GM13976 (cell line): Measurements from ENCODE around the gene BMPR2.
"Not testable (repeated sequence)": the region's sequence is repeated elsewhere in the genome, so short reads cannot be mapped to it uniquely, and the experiment has no call there.

ENCODE experiments used
- DNase-seq: peaks from one replicate; pipeline ENCODE4 v3.0.0; 2012; ENCODE audit warnings: low spot score
- in situ Hi-C: fragments of 300-500 bp; cut with MboI; formaldehyde crosslinking; loops from one replicate; pipeline ENCODE4 v1.12.0; 2022; ENCODE audit warnings: low sequenced_read_pairs, mixed read lengths, inconsistent platforms; ENCODE audit not compliant: unreplicated experiment
- TF ChIP-seq, protein P1 (sequence below): IDR thresholded peaks from 2 replicates; pipeline ENCODE4 v1.5.1; 2012; ENCODE audit warnings: borderline replicate concordance, mild to moderate bottlenecking; ENCODE audit not compliant: insufficient read depth; ENCODE audit errors: extremely low read depth, missing control alignments, control extremely low read depth

The BMPR2 gene

GRCh38 chr2:202425036-202425435 lies 48.9 kb downstream of the BMPR2 start:
- TF ChIP-seq, protein P1, sequence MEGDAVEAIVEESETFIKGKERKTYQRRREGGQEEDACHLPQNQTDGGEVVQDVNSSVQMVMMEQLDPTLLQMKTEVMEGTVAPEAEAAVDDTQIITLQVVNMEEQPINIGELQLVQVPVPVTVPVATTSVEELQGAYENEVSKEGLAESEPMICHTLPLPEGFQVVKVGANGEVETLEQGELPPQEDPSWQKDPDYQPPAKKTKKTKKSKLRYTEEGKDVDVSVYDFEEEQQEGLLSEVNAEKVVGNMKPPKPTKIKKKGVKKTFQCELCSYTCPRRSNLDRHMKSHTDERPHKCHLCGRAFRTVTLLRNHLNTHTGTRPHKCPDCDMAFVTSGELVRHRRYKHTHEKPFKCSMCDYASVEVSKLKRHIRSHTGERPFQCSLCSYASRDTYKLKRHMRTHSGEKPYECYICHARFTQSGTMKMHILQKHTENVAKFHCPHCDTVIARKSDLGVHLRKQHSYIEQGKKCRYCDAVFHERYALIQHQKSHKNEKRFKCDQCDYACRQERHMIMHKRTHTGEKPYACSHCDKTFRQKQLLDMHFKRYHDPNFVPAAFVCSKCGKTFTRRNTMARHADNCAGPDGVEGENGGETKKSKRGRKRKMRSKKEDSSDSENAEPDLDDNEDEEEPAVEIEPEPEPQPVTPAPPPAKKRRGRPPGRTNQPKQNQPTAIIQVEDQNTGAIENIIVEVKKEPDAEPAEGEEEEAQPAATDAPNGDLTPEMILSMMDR: no peak
- in situ Hi-C loops: no loop called here
- DNase-seq: no peak

- no peak for DNase-seq
- in situ Hi-C loops: no loop called here
- TF ChIP-seq, protein P1: no peak
These were observed 50.6 kb downstream of the BMPR2 start for GRCh38 chr2:202426751-202427150.

DNA sequence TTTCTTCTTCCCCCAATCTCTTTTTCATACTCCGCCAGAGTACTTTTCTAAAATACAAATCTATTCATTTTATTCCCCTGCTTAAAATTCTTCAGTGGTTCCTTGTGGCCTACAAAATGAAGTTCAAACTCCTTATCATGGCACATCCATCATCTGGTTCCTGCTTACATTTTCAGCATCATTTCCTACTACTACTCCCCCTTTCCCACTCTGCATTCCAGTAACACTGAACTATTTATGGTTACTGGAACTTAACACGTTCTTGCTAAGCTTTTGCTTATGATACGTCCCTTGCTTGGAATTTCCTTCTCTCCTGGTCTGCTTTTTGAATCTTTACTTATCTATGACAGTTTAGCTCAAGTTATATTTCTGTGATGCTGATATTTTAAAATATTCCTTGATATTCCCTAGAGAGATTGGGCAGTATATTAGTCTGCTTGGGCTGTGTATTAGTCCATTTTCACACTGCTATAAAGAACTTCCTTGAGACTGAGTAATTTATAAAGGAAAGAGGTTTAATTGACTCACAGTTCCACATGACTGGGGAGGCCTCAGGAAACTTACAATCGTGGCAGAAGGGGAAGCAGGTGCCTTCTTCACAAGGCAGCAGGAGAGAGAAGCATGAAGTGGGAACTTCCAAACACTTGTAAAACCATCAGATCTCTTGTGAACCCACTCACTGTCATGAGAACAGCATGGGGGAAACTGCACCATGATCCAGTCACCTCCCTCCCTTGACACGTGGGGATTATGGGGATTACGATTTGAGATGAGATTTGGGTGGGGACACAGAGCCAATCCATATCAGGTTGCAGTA lies 53.2 kb downstream of the BMPR2 start:
- no peak for DNase-seq
- in situ Hi-C loops: no loop called here
- TF ChIP-seq, protein P1: no peak

GRCh38 chr2:202432776-202433175 lies 56.6 kb downstream of the BMPR2 start:
- DNase-seq: no peak
- in situ Hi-C loops: no loop called here
- TF ChIP-seq, protein P1: no peak

DNA sequence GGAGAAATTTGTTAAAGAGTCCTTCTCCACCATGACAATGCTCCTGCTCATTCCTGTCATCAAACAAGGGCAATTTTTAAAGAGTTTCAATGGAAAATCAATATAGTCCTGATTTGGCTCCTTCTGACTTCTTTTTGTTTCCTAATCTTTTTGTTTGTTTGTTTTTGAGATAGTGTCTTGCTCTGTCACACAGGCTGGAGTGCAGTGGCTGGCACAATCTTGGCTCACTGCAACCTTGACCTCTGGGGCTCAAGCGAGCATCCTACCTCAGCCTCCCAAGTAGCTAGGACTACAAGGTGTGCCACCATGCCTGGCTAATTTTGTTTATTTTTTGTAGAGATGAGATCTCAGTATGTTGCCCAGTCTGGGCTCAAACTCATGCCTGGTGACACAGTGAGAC lies 58.3 kb downstream of the BMPR2 start:
- in situ Hi-C loops: no loop called here
- no peak for DNase-seq
- TF ChIP-seq, protein P1: no peak

GRCh38 chr2:202436626-202437025 lies 60.5 kb downstream of the BMPR2 start:
- in situ Hi-C loops: no loop called here
- no peak for DNase-seq
- TF ChIP-seq, protein P1: no peak

DNA sequence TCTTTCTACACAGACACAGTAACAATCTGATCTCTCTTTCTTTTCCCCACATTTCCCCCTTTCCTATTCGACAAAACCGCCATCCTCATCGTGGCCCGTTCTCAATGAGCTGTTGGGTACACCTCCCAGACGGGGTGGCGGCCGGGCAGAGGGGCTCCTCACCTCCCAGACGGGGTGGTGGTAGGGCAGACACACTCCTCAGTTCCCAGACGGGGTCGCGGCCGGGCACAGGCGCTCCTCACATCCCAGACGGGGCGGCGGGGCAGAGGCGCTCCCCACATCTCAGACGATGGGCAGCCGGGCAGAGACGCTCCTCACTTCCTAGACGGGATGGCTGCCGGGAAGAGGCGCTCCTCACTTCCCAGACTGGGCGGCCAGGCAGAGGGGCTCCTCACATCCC lies 64.0 kb downstream of the BMPR2 start:
- in situ Hi-C loops, DNase-seq: not testable (repeated sequence)
